ENCODE results near the gene PDIA4. TPM values are rescaled to one million over a fixed set of nuclear protein-coding genes. Genes with fewer than 3 reads are reported as not detected.

Gene PDIA4
- total RNA-seq, 1 donor from 2014 or later = 69.5 TPM

DNA sequence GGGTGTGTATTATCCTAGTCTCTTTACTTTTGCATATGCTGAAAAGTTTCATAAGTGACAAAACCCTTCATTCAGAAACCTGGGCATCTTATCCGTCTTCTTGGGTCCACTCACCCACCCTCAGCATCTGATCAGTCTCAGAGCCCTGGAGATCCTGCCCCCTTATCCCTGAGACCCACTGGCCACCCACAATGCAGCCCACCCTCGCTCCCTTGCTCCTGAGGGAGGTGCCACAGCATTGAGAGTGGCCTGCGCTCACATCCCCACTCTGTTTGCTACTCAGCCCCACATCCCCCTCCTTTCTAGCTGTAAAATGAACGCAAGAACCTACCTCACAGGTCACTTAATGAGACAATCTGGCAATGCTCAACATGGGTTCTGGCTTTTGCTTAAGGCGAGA, 27.3 kb downstream of the PDIA4 start:
- Histone ChIP-seq H3K4me3 (no peak overlapping the region), H3K27me3 (no peaks in the 10 kb centered on the region), H3K27ac (no peak overlapping the region), H3K36me3 (peaks cover 0 to 22% of the 10 kb centered on the region in 2 donors), H3K9me3 (no peaks in the 10 kb centered on the region), H3K4me1 (no peaks in the 10 kb centered on the region)
- TF ChIP-seq POLR2A (IDR thresholded peaks at IDR 0.05) = no peak
- no peak for TF ChIP-seq POLR2AphosphoS5 (IDR thresholded peaks at IDR 0.05; ENCODE audit: insufficient read depth in 1 of 2, low read depth in 1 of 2)
- TF ChIP-seq, protein P1, sequence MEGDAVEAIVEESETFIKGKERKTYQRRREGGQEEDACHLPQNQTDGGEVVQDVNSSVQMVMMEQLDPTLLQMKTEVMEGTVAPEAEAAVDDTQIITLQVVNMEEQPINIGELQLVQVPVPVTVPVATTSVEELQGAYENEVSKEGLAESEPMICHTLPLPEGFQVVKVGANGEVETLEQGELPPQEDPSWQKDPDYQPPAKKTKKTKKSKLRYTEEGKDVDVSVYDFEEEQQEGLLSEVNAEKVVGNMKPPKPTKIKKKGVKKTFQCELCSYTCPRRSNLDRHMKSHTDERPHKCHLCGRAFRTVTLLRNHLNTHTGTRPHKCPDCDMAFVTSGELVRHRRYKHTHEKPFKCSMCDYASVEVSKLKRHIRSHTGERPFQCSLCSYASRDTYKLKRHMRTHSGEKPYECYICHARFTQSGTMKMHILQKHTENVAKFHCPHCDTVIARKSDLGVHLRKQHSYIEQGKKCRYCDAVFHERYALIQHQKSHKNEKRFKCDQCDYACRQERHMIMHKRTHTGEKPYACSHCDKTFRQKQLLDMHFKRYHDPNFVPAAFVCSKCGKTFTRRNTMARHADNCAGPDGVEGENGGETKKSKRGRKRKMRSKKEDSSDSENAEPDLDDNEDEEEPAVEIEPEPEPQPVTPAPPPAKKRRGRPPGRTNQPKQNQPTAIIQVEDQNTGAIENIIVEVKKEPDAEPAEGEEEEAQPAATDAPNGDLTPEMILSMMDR (IDR thresholded peaks at IDR 0.05) = no peak
- no peak for DNase-seq (ENCODE audit: extremely low spot score in 2 of 2)
- intact Hi-C loops (cut with DNase I) = loop anchor here (10.0 kb wide), 1 partner anchor 64 kb away; no protein-coding TSS in a partner anchor

DNA sequence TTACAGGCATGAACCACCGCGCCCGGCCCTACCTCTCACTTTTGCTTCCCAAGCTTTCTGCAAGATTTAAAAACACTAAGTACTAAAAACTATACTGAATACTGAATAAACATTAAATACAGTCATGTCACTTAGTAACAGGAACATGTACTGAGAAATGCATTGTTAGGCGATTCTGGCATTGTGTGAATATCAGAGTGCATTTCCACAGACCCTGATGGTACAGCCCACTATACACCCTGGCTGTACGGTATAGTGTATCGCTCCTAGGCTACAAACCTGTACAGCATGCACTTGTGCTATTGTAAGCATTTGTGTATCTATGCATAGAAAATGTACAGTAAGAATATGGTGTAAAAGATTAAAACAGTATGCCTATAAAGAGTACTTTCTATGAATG, 29.1 kb downstream of the PDIA4 start:
- intact Hi-C loops (cut with DNase I) = no loop called here
- no peaks in the 10 kb centered on the region for H3K27me3 ChIP-seq
- no peaks in the 10 kb centered on the region for H3K4me1 ChIP-seq
- peaks cover 0 to 14% of the 10 kb centered on the region in 2 donors for H3K36me3 ChIP-seq
- DNase-seq (ENCODE audit: extremely low spot score in 2 of 2) = no peak
- TF ChIP-seq, protein P1 (IDR thresholded peaks at IDR 0.05) = no peak
- TF ChIP-seq POLR2A (IDR thresholded peaks at IDR 0.05) (no peak), POLR2AphosphoS5 (IDR thresholded peaks at IDR 0.05; ENCODE audit: insufficient read depth in 1 of 2, low read depth in 1 of 2) (no peak)
- no peak overlapping the region for H3K4me3 ChIP-seq
- no peaks in the 10 kb centered on the region for H3K9me3 ChIP-seq
- H3K27ac ChIP-seq = no peak overlapping the region

DNA sequence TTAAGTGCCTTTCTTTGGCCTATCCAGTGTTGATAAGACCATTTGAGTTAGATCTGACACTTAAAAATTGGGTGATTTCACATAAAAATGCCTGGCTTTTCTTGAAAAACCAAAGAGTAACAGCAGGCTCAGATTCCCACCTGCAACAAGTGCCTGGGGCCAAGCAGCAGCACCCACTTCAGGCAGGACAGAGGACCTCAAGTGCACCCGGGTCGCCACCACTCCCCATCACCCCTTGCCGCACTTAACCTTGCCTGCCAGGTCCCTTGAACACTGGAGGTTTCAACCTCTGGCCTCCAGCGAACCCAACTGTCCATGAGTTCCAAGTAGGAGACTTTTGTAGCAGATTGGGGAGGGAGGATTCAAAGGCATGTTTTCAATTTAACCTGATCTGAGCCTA, 30.8 kb downstream of the PDIA4 start:
- Histone ChIP-seq H3K27ac (no peak overlapping the region), H3K36me3 (no peaks in the 10 kb centered on the region), H3K4me1 (no peaks in the 10 kb centered on the region), H3K4me3 (no peak overlapping the region), H3K9me3 (no peaks in the 10 kb centered on the region), H3K27me3 (no peaks in the 10 kb centered on the region)
- TF ChIP-seq, protein P1 (IDR thresholded peaks at IDR 0.05) = no peak
- TF ChIP-seq POLR2A (IDR thresholded peaks at IDR 0.05) = no peak
- no peak for TF ChIP-seq POLR2AphosphoS5 (IDR thresholded peaks at IDR 0.05; ENCODE audit: insufficient read depth in 1 of 2, low read depth in 1 of 2)
- DNase-seq (ENCODE audit: extremely low spot score in 2 of 2) = no peak
- intact Hi-C loops (cut with DNase I) = no loop called here

DNA sequence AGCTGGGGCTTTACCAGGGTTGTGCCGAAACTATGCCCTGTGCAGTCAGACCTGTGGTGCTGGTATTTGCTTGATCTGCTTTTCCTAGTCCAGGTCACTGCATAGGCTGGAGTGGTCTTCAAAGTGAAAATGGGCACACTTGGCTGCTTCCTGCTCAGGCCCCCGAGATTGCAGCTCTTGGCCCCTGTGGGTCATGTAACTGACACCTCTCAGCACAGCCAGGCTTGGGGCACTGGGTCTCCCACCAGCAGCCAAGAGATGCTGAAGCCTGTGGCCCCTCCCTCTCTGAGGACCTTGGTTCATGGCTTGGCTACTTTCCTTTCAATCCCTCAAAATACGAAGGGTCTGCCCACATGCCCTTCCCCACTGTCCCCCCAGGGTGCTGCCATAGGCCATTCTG, 33.7 kb downstream of the PDIA4 start:
- DNase-seq (ENCODE audit: extremely low spot score in 2 of 2) = no peak
- Histone ChIP-seq H3K27me3 (no peaks in the 10 kb centered on the region), H3K36me3 (no peaks in the 10 kb centered on the region), H3K4me1 (no peaks in the 10 kb centered on the region), H3K4me3 (no peak overlapping the region), H3K27ac (no peak overlapping the region), H3K9me3 (no peaks in the 10 kb centered on the region)
- TF ChIP-seq, protein P1 (IDR thresholded peaks at IDR 0.05) = no peak
- TF ChIP-seq POLR2AphosphoS5 (IDR thresholded peaks at IDR 0.05; ENCODE audit: insufficient read depth in 1 of 2, low read depth in 1 of 2) = no peak
- no peak for TF ChIP-seq POLR2A (IDR thresholded peaks at IDR 0.05)
- intact Hi-C loops (cut with DNase I) = no loop called here

DNA sequence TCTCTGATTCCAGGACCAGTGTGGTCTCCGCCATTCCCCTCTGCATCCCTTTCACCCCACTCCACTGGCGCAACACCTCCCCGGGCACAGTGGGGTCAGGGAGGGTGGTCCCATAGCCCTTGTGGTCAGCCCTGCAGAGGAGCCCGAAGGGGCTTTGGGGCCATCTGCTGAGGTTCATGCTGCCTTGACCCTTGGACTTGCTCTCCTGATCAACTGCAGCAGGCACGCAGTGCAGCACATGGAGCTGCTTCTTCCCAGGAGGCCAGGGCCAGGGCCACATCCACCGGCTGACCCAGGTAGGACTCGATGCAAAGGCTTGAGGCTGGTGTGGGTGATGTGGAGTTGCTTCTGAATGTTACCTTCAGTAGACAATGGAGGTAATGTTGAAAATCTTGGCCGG, 35.1 kb downstream of the PDIA4 start:
- Histone ChIP-seq H3K36me3 (no peaks in the 10 kb centered on the region), H3K9me3 (no peaks in the 10 kb centered on the region), H3K4me3 (no peak overlapping the region), H3K27ac (no peak overlapping the region), H3K27me3 (no peaks in the 10 kb centered on the region), H3K4me1 (no peaks in the 10 kb centered on the region)
- TF ChIP-seq POLR2AphosphoS5 (IDR thresholded peaks at IDR 0.05; ENCODE audit: insufficient read depth in 1 of 2, low read depth in 1 of 2) (no peak), POLR2A (IDR thresholded peaks at IDR 0.05) (no peak)
- TF ChIP-seq, protein P1 (IDR thresholded peaks at IDR 0.05) = no peak
- intact Hi-C loops (cut with DNase I) = no loop called here
- no peak for DNase-seq (ENCODE audit: extremely low spot score in 2 of 2)

Measured in vagina (tissue), 2 donors.